ENCODE results near the gene SLC1A4.
"Not testable (repeated sequence)": the region's sequence is repeated elsewhere in the genome, so short reads cannot be mapped to it uniquely, and the experiment has no call there.

The SLC1A4 gene

DNA sequence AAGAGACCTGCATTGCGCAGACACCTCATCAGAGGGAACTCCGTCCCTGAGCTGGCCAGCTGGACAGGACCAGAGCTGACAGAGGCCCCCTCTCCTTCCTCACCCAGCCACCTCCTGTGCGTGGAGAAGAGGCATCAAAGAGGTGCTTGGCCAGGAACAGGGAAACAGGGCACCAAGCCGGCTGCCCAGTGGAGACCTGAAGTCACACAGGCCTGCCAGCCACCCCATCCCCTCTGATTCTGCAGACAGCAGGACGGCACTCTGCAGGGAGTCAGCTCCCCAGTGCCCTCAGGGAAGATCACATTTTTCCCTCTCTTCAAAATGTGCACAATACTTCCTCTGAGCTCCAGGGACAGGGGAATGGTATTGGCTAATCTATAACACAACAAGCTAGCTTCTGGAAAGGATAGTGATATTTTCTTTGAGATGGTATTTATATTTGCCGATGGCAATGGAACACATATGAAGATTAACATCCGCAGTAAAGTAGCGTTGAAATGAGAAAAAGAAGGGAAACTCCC is 30.5 kb downstream of the SLC1A4 start:
- Histone ChIP-seq H3K27ac (replicated peaks) (no peak overlapping the region), H3K27me3 (ENCODE audit: insufficient read depth, poor library complexity, severe bottlenecking) (no peaks in the 10 kb centered on the region), H3K4me3 (replicated peaks; ENCODE audit: insufficient read depth, low read length) (no peak overlapping the region)
- DNase-seq (ENCODE audit: low read depth in 1 of 2, low spot score in 1 of 2), result no peak
- no peak for TF ChIP-seq GABPA (IDR thresholded peaks at IDR 0.05; ENCODE audit: low read depth)
- TF ChIP-seq, protein P1, sequence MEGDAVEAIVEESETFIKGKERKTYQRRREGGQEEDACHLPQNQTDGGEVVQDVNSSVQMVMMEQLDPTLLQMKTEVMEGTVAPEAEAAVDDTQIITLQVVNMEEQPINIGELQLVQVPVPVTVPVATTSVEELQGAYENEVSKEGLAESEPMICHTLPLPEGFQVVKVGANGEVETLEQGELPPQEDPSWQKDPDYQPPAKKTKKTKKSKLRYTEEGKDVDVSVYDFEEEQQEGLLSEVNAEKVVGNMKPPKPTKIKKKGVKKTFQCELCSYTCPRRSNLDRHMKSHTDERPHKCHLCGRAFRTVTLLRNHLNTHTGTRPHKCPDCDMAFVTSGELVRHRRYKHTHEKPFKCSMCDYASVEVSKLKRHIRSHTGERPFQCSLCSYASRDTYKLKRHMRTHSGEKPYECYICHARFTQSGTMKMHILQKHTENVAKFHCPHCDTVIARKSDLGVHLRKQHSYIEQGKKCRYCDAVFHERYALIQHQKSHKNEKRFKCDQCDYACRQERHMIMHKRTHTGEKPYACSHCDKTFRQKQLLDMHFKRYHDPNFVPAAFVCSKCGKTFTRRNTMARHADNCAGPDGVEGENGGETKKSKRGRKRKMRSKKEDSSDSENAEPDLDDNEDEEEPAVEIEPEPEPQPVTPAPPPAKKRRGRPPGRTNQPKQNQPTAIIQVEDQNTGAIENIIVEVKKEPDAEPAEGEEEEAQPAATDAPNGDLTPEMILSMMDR (IDR thresholded peaks at IDR 0.05; ENCODE audit: insufficient read depth, low read length), result no peak
- no peak for TF ChIP-seq SPI1 (IDR thresholded peaks at IDR 0.05; ENCODE audit: borderline replicate concordance, low read depth)
- no peak; the same call in 1 of the 2 replicates for TF ChIP-seq POLR2AphosphoS5 (IDR thresholded peaks at IDR 0.05; ENCODE audit: low read depth)
- TF ChIP-seq, protein P2, sequence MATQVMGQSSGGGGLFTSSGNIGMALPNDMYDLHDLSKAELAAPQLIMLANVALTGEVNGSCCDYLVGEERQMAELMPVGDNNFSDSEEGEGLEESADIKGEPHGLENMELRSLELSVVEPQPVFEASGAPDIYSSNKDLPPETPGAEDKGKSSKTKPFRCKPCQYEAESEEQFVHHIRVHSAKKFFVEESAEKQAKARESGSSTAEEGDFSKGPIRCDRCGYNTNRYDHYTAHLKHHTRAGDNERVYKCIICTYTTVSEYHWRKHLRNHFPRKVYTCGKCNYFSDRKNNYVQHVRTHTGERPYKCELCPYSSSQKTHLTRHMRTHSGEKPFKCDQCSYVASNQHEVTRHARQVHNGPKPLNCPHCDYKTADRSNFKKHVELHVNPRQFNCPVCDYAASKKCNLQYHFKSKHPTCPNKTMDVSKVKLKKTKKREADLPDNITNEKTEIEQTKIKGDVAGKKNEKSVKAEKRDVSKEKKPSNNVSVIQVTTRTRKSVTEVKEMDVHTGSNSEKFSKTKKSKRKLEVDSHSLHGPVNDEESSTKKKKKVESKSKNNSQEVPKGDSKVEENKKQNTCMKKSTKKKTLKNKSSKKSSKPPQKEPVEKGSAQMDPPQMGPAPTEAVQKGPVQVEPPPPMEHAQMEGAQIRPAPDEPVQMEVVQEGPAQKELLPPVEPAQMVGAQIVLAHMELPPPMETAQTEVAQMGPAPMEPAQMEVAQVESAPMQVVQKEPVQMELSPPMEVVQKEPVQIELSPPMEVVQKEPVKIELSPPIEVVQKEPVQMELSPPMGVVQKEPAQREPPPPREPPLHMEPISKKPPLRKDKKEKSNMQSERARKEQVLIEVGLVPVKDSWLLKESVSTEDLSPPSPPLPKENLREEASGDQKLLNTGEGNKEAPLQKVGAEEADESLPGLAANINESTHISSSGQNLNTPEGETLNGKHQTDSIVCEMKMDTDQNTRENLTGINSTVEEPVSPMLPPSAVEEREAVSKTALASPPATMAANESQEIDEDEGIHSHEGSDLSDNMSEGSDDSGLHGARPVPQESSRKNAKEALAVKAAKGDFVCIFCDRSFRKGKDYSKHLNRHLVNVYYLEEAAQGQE (IDR thresholded peaks at IDR 0.05; ENCODE audit: insufficient replicate concordance, low read depth), result no peak

DNA sequence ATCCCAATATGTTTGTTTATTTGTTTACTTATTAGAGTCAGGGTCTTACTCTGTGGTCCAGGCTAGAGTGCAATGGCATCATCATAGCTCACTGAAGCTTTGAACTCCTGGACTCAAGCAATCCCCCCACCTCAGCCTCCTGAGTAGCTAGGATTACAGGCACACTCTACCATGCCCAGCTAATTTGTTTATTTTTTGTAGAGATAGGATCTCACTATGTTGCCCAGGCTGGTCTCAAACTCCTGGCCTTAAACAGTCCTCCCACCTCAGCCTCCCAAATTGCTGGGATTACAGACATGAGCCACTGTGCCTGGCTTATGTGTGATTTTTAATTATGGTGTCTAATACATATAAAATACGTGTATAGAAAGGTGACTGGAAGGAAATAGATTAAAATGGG is 31.1 kb downstream of the SLC1A4 start:
- H3K4me3 ChIP-seq (replicated peaks; ENCODE audit: insufficient read depth, low read length); DNase-seq (ENCODE audit: low read depth in 1 of 2, low spot score in 1 of 2); H3K27me3 ChIP-seq (ENCODE audit: insufficient read depth, poor library complexity, severe bottlenecking); H3K27ac ChIP-seq (replicated peaks): not testable (repeated sequence)

DNA sequence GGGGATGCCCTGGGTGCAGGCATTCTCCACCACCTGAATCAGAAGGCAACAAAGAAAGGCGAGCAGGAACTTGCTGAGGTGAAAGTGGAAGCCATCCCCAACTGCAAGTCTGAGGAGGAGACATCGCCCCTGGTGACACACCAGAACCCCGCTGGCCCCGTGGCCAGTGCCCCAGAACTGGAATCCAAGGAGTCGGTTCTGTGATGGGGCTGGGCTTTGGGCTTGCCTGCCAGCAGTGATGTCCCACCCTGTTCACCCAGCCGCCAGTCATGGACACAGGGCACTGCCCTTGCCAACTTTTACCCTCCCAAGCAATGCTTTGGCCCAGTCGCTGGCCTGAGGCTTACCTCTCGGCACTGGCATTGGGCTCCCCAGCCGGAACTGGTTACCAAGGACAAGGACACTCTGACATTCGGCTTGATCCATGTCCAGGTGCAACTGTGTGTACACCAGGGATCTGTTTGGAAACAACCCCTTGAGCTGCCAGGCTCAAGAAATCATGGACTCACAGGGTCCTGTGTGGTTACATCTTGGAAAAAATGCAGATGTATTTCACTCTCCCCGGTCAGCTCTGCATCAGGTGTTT is 31.8 kb downstream of the SLC1A4 start:
- Histone ChIP-seq H3K27me3 (ENCODE audit: insufficient read depth, poor library complexity, severe bottlenecking) (no peaks in the 10 kb centered on the region), H3K27ac (replicated peaks) (no peak overlapping the region), H3K4me3 (replicated peaks; ENCODE audit: insufficient read depth, low read length) (no peak overlapping the region)
- TF ChIP-seq, protein P1 (IDR thresholded peaks at IDR 0.05; ENCODE audit: insufficient read depth, low read length), result no peak
- TF ChIP-seq SPI1 (IDR thresholded peaks at IDR 0.05; ENCODE audit: borderline replicate concordance, low read depth), result no peak
- no peak for TF ChIP-seq POLR2AphosphoS5 (IDR thresholded peaks at IDR 0.05; ENCODE audit: low read depth)
- TF ChIP-seq, protein P2 (IDR thresholded peaks at IDR 0.05; ENCODE audit: insufficient replicate concordance, low read depth), result no peak
- TF ChIP-seq GABPA (IDR thresholded peaks at IDR 0.05; ENCODE audit: low read depth), result no peak
- DNase-seq (ENCODE audit: low read depth in 1 of 2, low spot score in 1 of 2), result no peak

DNA sequence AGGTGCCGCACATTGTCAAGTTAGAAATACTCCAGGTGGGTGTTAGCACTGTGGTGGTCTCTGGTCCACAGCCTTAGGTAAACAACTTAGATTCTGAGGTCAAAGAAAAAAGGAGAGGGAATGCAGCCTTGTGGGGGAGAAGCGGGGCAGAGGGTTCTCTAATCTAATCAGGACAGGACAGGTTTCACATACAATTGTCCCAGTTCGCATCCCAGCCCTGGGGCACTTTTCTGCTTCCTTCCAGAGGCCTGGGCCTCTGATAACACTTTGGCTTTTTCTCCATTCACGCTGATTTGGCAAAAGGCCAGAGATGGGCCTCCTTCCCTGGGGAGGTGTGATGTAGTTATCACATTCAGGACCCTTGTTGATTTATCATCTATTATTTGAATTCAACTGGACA is 32.5 kb downstream of the SLC1A4 start:
- TF ChIP-seq POLR2AphosphoS5 (IDR thresholded peaks at IDR 0.05; ENCODE audit: low read depth), result no peak
- TF ChIP-seq, protein P2 (IDR thresholded peaks at IDR 0.05; ENCODE audit: insufficient replicate concordance, low read depth), result no peak
- no peak for TF ChIP-seq GABPA (IDR thresholded peaks at IDR 0.05; ENCODE audit: low read depth)
- Histone ChIP-seq H3K27me3 (ENCODE audit: insufficient read depth, poor library complexity, severe bottlenecking) (no peaks in the 10 kb centered on the region), H3K4me3 (replicated peaks; ENCODE audit: insufficient read depth, low read length) (no peak overlapping the region), H3K27ac (replicated peaks) (no peak overlapping the region)
- no peak for DNase-seq (ENCODE audit: low read depth in 1 of 2, low spot score in 1 of 2)
